Omental fat pad (tissue), 4 donors: ENCODE results near the gene HHAT. TPM values are rescaled to one million over a fixed set of nuclear protein-coding genes. Genes with fewer than 3 reads are reported as not detected.
"Not testable (repeated sequence)": the region's sequence is repeated elsewhere in the genome, so short reads cannot be mapped to it uniquely, and the experiment has no call there.

Experiments used
- ATAC-seq: fragments of 150-250 bp; one replicate; pipeline ENCODE4 v1.9.1; 2016; ENCODE audit warnings: mild to moderate bottlenecking, moderate library complexity; ENCODE audit not compliant: low FRiP score
- DNase-seq: peaks from one replicate; pipeline ENCODE4 v3.0.0-alpha.2; 2019; ENCODE audit warnings: low spot score
- total RNA-seq, 4 donors: library from RNA; depleted of rRNA; stranded (reverse); fragments of >200 nt; gene quantifications; one replicate each; pipeline ENCODE4 v1.1.0, GENCODE V29; 2016
- TF ChIP-seq, protein P1 (sequence below), 3 donors: fragments of 450-650 bp; IDR thresholded peaks; one replicate each; pipeline ENCODE4 v1.5.1; 2016 to 2017; ENCODE audit warnings: antibody characterized with exemption in 3 of 3, mild to moderate bottlenecking in 3 of 3, moderate library complexity in 2 of 3

HHAT gene
- total RNA-seq, 4 donors from 2014 or later: 3.4 to 7.8 (median 4.6) TPM

- DNase-seq (no peak), ATAC-seq (no peak)
These were observed 23.9 kb downstream of the HHAT start for GRCh38 chr1:210352575-210352974.

DNA sequence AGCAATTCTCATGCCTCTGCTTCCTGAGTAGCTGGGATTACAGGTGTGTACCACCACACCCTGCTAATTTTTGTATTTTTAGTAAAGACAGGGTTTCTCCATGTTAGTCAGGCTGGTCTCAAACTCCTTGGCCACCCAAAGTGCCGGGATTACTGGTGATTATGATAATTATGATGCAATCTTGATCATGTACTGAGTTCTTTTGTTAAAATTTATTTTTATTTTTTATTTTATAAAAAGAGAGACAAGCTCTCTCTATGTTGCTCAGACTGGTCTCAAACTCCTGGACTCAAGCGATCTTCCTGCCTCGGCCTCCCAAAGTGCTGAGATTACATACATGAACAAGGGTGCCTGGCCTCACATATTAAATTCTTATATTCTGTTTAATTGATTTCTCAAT, 25.6 kb downstream of the HHAT start:
- not testable (repeated sequence) for DNase-seq, ATAC-seq

More at GRCh38 chr1:210352575-210352974, 23.9 kb downstream of the HHAT start:
- TF ChIP-seq, protein P1, sequence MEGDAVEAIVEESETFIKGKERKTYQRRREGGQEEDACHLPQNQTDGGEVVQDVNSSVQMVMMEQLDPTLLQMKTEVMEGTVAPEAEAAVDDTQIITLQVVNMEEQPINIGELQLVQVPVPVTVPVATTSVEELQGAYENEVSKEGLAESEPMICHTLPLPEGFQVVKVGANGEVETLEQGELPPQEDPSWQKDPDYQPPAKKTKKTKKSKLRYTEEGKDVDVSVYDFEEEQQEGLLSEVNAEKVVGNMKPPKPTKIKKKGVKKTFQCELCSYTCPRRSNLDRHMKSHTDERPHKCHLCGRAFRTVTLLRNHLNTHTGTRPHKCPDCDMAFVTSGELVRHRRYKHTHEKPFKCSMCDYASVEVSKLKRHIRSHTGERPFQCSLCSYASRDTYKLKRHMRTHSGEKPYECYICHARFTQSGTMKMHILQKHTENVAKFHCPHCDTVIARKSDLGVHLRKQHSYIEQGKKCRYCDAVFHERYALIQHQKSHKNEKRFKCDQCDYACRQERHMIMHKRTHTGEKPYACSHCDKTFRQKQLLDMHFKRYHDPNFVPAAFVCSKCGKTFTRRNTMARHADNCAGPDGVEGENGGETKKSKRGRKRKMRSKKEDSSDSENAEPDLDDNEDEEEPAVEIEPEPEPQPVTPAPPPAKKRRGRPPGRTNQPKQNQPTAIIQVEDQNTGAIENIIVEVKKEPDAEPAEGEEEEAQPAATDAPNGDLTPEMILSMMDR (IDR thresholded peaks at IDR 0.05): no peak

DNA sequence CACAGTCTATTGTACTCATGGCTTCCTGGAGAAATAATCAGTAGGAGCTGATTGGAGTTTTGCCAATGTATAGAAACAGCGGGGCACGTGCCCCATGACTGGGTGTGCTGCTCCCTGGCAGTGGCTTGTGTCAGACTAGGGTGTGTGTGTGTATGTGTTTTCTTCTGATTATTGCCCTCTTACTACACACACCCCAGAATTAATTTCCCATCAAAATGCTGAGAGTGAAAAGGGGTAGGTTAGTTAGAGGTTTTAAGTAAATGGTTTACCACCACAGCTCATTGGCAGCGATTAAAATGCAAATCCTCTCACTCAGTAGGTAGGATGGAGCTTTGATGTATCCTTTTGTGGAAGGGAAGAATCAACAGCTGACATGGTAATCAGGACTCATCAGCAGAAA, 29.9 kb downstream of the HHAT start:
- ATAC-seq (no peak), DNase-seq (no peak)
- TF ChIP-seq, protein P1 (IDR thresholded peaks at IDR 0.05): no peak

DNA sequence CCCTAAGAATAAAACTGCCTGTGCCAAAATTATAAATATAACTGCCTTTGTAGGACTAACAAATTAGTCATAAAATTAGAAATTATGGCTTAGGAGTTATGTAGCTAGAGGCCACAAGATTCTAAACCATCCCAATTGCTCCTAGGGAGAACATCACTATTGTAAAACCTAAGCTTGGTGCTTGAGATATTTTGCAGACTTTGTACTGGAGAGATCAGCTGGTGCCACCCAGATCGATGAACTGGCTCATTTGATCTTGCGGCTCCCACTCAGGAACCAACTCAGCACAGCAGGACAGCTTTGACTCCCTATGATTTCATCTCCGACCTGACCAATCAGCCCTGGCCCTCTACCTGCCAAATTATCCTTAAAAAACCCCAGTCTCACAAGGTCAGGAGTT, 30.6 kb downstream of the HHAT start:
- no peak for ATAC-seq
- TF ChIP-seq, protein P1 (IDR thresholded peaks at IDR 0.05): no peak
- DNase-seq: no peak

GRCh38 chr1:210360852-210361477, 32.3 kb downstream of the HHAT start:
- ATAC-seq: peak; percentile 53
- TF ChIP-seq, protein P1 (IDR thresholded peaks at IDR 0.05): no peak
- DNase-seq: no peak

GRCh38 chr1:210361665-210362064, 33.0 kb downstream of the HHAT start:
- TF ChIP-seq, protein P1 (IDR thresholded peaks at IDR 0.05): no peak
- ATAC-seq (no peak), DNase-seq (no peak)

DNA sequence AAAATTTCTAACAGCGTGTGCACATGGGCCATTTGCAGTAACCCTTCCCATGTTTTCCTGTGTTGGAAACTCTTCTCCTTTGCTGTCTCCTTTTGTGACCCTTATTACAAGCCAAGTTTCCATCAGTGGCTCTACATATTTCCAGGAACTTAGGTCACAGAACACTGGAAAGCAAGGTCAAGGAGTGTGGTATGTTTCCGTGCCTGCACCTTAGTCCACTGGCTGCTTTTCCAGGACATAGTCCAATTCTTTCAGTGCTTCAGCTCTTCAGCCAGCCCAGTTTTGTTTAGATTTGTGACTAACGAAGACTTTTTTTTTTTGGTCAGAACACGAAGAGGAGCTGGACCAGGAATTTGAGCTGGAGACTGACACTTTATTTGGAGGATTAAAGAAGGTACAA, 33.8 kb downstream of the HHAT start:
- DNase-seq: no peak
- no peak for ATAC-seq
- TF ChIP-seq, protein P1 (IDR thresholded peaks at IDR 0.05): no peak
